Erythroblast (primary cell): ENCODE results near the gene MESD.

Source experiments
- DNase-seq, 2 experiments: peaks; one replicate each; lab custom pipeline; 2025; lab: John Stamatoyannopoulos, UW
- GATA1 ChIP-seq: IDR thresholded peaks from 2 replicates; pipeline ENCODE4 v1.6.1; 2011; ENCODE audit warnings: low read depth, mild to moderate bottlenecking, control low read depth, low read length, moderate library complexity
- POLR2A ChIP-seq: IDR thresholded peaks from 2 replicates; pipeline ENCODE4 v1.6.1; 2011; ENCODE audit warnings: mild to moderate bottlenecking, low read length

MESD gene

GRCh38 chr15:80953001-80953952, 36.3 kb downstream of the MESD start:
- no peak for TF ChIP-seq GATA1
- TF ChIP-seq POLR2A = no peak
- DNase-seq = no peak

- no peak for DNase-seq
- TF ChIP-seq POLR2A (no peak), GATA1 (no peak)
These were observed 37.7 kb downstream of the MESD start for GRCh38 chr15:80951941-80952340.

- DNase-seq = no peak
- TF ChIP-seq GATA1 = no peak
- no peak for TF ChIP-seq POLR2A
These were observed 39.1 kb downstream of the MESD start for GRCh38 chr15:80950291-80951078.

- DNase-seq = no peak
- TF ChIP-seq POLR2A = no peak
These were observed 39.9 kb downstream of the MESD start for GRCh38 chr15:80949756-80950155.

- TF ChIP-seq GATA1 (no peak), POLR2A (no peak)
- DNase-seq = no peak
These were observed 40.8 kb downstream of the MESD start for GRCh38 chr15:80948651-80949292.

DNA sequence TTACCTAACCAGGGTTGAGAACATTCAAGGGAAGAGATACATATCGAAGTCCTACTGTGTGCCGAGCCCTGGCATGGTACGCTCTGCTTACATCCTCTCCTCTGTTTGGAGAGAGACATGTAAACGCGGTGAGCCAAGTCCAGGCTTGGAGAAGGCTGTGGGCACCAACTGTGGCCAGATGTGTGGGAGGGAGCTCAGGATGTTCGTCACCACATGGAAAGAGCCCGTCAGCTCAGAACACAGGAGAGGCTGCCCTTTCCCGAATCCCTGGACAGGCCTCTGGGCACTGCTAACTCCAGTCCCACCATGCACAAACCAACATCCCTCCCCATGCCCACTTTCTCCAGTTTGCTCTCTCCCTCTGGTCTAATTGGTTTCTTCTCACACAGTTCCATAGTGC, 43.0 kb downstream of the MESD start:
- TF ChIP-seq GATA1 (no peak), POLR2A (no peak)
- DNase-seq = no peak

DNA sequence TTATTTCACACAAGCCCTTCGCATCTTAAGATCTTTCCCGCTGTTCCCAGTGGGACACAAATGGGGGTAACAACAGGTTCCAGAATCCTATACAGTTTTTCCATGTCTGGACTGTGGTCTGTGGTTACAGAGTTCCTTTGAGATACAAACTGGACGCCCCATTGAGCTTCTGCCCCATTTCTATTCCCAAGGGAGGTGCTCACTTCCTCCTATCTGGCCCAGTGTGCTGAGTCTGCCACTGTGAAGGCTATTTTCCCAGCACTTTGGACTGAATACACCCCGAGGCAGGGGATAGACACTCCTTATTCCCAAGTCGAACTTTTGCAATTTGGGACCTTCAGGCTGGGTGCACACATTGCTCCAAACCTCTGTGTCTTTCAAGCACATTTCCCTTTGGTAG, 44.0 kb downstream of the MESD start:
- TF ChIP-seq GATA1 (no peak), POLR2A (no peak)
- DNase-seq = no peak

DNA sequence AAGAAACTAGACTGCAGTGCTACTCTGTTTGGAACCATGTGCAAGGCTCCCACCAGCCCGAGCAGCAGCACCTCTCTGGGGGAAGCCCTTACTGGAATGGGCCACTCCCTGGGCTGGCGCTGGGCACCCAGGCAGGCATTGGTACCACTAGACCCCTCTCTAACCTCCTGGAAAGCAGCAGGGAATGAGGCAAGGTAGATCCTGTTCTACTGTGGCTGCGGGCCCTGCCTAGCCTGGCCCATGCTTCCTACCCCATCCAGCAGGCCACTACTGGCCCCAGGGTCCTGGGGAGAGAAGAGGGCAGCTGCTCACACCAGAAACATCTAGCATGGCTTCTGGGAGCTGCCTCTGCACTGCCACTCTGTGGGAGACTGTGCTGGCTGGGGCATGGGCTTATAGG, 44.8 kb downstream of the MESD start:
- DNase-seq = no peak
- TF ChIP-seq POLR2A = no peak
- TF ChIP-seq GATA1 = no peak

DNA sequence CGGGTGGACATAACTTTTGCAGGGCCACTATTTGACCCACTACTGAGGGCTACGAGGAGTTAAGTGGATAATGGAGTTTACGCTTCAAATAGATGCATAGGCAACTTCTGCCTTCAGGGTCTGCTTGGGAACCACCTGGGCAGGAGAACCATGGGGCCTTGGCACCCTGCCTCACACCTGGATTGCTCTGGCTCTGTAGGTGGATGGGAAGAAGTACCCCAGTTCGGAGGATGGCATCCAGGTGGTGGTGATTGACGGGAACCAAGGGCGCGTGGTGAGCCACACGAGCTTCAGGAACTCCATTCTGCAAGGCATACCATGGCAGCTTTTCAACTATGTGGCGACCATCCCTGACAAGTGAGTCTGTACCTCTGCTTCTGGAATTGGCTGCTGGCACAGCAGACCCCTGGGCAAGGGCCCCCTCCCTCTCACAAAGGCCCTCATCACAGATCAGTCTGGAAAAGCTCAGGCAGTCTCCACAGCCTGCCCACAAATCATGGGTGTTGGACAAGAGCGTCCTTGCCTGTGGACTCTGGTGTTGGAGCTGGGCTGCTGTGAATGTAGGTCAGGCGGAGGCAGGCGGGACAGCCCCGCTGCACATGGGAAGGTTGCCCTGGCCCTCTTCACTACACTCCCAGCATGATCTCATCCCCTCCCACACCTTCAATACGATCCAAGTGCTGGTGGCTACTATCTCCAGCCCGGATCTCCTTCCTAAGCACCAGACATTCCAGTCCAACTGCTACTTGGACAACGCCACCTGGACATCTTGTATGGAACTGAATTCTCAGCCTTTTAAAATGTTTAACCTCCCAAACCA, 46.7 kb downstream of the MESD start:
- no peak for TF ChIP-seq POLR2A
- no peak for TF ChIP-seq GATA1
- no peak for DNase-seq

DNA sequence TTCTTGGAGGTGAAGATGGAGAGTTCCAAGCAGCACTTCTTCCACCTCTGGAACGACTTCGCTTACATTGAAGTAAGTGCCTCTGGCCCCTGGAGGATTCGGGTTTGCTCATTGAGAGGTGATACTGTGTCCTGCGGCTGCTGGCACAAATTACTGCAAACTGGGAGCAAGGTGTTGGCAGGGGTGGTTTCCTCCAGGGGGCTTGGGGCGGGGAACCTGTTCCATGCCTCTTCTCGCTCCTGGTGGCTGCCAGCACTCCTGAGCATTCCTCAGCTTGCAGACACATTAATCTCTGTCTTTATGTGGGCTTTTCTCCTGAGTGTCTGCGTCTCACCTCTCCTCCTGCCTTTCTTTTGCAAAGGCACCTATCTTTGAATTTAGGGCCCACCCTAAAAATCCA, 47.4 kb downstream of the MESD start:
- DNase-seq = no peak
- no peak for TF ChIP-seq POLR2A
- TF ChIP-seq GATA1 = no peak

DNA sequence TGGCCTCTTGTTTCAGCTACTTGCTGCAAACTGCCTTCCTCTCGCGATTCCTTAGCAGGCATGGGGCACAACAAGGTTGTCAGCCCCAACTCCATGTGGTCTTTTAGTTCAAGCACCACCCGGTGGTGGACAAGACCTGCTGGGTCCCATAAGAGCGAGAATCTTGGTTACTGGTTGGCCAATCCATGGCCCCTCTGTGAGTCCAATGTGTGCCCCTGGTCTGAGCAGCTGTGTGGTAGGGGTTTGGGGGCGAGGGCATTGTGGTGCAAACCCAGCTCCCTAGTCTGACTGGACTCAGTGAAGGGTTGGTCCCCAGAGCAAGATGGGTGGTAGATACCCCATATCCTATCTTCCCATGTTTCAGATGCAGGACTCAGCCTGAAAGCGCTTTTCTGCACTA, 48.8 kb downstream of the MESD start:
- no peak for DNase-seq
- TF ChIP-seq GATA1 (no peak), POLR2A (no peak)

DNA sequence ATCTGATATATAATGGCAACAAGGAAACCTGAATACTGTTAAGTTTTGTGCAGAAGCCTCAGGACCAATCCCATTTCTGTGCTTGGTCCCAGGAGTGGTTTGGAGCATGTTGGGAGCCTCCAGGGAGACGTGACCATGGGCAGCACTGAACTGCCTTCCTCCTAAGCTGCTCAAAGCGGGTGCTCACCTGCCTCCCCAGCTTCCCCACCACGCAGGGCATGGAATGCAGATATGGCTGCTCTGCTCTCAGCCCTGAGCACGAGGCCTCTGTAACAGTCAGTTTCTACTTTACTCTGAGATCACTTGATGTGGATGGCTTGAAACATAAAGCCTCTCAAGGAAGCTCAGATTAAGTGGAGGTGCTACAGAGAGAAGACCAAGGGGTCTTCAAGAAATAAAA, 49.3 kb downstream of the MESD start:
- TF ChIP-seq GATA1 (no peak), POLR2A (no peak)
- DNase-seq = no peak

DNA sequence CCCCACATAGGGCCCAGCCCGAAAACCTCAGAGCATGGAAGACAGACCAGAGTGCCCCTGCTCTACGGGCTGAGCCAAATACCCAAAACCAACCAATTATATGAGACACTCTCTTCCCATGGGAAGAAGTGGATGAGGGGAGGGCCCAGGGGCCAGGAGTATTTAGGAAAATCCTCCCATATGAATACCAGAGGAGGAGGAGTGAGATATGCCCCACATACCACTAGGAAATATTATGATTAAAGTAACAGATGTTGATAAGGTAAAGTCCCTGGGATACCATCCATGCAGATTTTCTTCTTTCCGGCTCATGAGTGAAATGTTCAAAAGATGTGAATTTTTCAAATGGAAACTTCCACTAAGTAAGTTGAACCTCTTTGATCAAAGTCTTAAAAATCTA, 50.4 kb downstream of the MESD start:
- no peak for DNase-seq
- TF ChIP-seq POLR2A = no peak
- TF ChIP-seq GATA1 = no peak

- DNase-seq = no peak
These were observed 51.9 kb downstream of the MESD start for GRCh38 chr15:80937718-80938117.

More at GRCh38 chr15:80937718-80938117, 51.9 kb downstream of the MESD start:
- TF ChIP-seq POLR2A = no peak
- TF ChIP-seq GATA1 = no peak
